GM19468 (cell line): Measurements from ENCODE around the gene ZNF487.

ENCODE experiments used
- ATAC-seq: cut with Tn5 transposase; IDR thresholded peaks from one replicate; pipeline ENCODE4 v1.9.1; 2021; ENCODE audit warnings: mild to moderate bottlenecking, moderate library complexity, moderate number of reproducible peaks; ENCODE audit not compliant: unreplicated experiment; ENCODE audit errors: extremely low read depth

ZNF487 gene

DNA sequence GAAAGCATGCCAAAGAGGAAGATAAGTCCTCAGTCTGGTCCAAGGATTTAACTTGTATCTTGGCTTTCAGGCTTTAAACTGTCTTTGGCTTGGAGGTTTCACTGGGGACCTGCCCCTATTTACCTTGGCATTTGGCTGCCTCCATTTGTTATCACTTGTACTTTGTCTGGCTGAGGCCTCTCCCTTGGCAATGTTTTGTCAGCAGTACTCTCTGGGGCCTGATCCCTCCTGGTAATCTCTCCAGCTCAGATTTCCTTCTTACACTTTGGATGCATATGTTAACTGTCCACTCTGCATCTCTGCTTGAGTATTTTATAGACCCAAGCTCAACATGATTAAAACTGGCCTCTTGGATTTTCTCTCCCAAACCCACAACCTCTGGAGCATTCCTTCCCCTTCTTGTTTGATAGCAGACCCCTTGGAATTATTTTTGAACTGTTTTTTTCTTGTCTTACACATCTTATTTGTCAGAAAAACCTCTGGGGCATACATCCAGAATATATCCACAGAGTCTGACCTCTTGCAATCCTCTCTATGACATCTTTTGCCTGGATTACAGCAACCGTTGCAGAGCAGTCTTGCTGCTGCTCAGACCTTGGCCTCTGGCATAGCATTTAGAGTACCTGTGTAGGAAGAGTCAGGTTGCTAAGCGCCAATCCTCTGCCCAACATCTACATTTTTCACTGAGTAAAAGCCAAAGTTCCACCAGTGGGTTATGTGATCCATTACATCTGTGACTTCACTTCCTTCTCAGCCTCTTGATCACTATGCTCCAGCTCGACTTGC is 35.2 kb downstream of the ZNF487 start:
- no peak for ATAC-seq

DNA sequence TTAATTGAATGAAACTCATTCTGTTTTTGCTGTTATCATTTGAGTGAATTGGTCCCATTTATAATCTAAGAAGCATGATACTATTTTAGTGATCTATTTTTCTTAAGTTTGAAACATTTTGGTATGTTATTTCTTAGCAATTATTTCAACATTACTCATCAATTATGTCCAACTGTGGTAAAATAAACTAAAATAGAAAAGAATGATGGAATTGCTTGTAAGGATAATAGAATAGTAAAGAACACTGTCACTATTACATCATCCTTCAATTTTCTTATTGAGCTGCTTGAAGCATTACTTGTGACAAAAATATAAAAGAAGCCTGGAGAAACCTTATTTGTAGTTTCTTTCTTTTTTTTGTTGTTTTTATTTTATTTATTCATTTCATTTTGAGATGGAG is 42.4 kb downstream of the ZNF487 start:
- ATAC-seq = no peak

- ATAC-seq = no peak
These were observed 45.6 kb downstream of the ZNF487 start for GRCh38 chr10:43482319-43483078.

- no peak for ATAC-seq
These were observed 54.9 kb downstream of the ZNF487 start for GRCh38 chr10:43491855-43492254.

- no peak for ATAC-seq
These were observed 66.0 kb downstream of the ZNF487 start for GRCh38 chr10:43502931-43503330.

DNA sequence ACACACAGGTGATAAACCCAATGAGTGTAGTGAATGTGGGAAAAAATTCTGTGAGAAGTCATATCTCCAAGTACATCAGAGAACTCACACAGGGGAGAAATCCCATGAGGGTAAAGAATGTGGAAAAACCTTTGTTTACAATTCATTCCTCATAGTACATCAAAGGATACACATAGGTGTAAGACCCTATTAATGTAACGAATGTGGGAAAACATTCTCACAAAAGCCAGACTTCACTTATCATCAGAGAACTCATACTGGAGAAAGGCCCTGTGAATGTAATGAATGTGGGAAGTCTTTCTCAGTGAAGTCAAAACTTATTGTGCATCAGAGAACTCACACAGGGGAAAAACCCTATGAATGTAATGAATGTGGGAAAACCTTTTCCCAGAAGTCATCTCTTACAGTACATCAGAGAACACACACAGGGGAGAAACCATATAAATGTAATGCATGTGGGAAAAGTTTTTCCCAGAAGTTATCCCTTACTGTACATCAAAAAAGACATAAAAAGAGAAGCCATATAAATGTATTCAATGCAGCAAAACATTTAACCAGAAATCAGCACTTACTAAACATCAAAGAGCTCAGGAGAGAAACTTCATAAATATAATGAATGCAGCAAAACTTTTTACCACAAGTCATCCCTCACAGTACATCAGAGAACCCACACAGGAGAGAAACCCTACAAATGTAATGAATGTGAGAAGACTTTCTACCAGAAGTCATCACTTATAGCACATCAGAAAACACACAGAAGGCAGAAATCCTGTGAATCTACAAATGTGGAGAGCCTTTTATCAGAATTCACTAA is 87.7 kb downstream of the ZNF487 start:
- ATAC-seq = no peak
